Peyer's patch (tissue), 4 donors: ENCODE measurements around the gene ABCA13.

Experiments
- POLR2A ChIP-seq, 2 donors: fragments of 450-650 bp; IDR thresholded peaks; one replicate each; pipeline ENCODE4 v1.5.1; 2017; ENCODE audit warnings: antibody characterized with exemption in 2 of 2, mild to moderate bottlenecking in 2 of 2, moderate library complexity in 2 of 2
- TF ChIP-seq, protein P1 (sequence below), 6 experiments: fragments of 450-650 bp in 4 of 6; fragments of 200-600 bp in 2 of 6; sonication (generic) in 1 of 6; IDR thresholded peaks; one replicate each; pipeline ENCODE4 v1.5.1; 2017 to 2019; ENCODE audit warnings: antibody characterized with exemption in 6 of 6, mild to moderate bottlenecking in 3 of 6, moderate library complexity in 1 of 6

DNA sequence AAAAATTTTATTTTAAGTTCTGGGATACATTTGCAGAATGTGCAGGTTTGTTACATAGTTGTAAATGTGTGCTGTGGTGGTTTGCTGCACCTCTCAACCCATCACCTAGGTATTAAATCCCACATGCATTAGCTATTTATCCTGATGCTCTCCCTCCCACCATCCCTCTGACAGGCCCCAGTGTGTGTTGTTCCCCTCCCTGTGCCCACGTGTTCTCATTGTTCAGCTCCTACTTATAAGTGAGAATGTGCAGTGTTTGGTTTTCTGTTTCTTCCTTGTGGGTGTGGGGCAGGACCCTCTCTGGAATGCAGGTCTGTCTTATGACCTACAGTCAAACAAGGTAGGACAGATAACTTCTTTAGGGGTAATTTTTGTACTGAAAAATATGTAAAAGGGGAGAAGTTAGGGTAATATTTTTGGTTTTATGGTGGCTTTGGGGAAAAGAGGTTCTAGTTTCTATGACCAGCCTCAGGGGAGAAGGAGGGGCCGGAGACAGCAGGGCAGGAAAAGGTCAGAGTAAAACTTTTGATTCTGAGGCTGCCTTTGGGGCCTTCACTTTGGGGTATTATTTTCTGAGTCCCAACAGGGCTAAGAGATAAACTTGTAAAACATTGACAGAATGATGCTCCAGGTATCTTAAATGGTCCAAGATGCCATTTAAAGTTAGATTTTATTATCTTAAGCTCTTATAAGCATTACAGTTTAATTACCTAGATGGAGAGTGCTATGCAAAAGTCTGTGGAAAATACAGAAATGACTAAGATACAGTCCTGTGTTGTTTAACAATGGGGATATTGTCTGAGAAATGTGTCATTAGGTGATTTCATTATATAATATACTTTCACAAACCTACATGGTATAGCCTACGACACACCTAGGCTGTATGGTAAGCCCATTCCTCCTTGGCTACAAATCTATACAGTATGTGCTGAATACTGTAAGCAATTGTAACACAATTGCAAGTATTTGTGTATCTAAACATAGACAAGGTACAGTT lies 354.8 kb downstream of the ABCA13 start:
- TF ChIP-seq, protein P1, sequence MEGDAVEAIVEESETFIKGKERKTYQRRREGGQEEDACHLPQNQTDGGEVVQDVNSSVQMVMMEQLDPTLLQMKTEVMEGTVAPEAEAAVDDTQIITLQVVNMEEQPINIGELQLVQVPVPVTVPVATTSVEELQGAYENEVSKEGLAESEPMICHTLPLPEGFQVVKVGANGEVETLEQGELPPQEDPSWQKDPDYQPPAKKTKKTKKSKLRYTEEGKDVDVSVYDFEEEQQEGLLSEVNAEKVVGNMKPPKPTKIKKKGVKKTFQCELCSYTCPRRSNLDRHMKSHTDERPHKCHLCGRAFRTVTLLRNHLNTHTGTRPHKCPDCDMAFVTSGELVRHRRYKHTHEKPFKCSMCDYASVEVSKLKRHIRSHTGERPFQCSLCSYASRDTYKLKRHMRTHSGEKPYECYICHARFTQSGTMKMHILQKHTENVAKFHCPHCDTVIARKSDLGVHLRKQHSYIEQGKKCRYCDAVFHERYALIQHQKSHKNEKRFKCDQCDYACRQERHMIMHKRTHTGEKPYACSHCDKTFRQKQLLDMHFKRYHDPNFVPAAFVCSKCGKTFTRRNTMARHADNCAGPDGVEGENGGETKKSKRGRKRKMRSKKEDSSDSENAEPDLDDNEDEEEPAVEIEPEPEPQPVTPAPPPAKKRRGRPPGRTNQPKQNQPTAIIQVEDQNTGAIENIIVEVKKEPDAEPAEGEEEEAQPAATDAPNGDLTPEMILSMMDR (IDR thresholded peaks at IDR 0.05): no peak
- TF ChIP-seq POLR2A (IDR thresholded peaks at IDR 0.05): no peak
